Measurements from ENCODE around the gene NPAS3. TPM values are rescaled to one million over a fixed set of nuclear protein-coding genes. Genes with fewer than 3 reads are reported as not detected.

NPAS3 gene
- total and polyA plus RNA-seq, 2 of the 8 experiments (the other 6 are each of a cell fraction or from before 2014, with no cell fraction given) = 0.11 to 0.60 TPM

DNA sequence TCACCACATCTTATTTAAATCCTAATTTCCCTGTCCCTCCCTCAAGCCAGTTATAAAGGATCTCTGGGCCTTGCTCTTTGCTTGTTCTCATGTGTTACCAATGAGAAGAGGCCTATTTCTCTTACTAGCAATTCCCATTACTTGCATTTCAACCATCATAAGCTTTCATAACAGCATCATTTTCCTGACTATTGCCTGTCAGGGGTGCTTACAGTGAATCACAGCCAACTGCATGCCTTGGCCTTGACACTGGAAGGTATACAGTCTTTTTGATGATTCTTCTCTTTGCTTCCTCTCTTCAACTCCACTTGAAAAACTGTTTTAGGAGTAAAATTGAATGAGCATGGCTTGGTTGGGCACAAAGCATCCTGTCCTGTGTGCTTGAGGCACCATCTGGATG lies 127.0 kb downstream of the NPAS3 start (continued):
- TF ChIP-seq TAF7 (optimal IDR thresholded peaks at IDR 0.05; ENCODE audit: borderline replicate concordance, low read depth, low read length) (no peak), CHD2 (IDR thresholded peaks at IDR 0.05; ENCODE audit: low read length) (no peak)
- TF ChIP-seq, protein P1, sequence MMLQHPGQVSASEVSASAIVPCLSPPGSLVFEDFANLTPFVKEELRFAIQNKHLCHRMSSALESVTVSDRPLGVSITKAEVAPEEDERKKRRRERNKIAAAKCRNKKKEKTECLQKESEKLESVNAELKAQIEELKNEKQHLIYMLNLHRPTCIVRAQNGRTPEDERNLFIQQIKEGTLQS (IDR thresholded peaks at IDR 0.05; ENCODE audit: insufficient read depth, low read depth, low read length) = no peak

Measured in H1 (cell line).